ENCODE measurements around the gene ABL1.

Gene ABL1

DNA sequence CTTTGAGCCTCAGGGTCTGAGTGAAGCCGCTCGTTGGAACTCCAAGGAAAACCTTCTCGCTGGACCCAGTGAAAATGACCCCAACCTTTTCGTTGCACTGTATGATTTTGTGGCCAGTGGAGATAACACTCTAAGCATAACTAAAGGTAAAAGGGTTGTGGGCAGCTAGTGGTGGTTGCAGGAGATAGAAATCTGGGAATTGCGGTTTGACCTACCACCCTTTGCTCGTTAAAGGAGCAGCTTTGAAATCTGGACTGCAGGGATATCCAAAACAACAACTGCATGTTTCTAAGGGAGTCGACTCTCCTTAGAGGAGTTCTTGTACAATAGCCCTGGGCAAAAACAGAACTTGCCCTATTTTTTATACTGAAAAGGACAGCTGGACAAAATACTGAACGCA, 19.0 kb downstream of the ABL1 start:
- no peak for DNase-seq

DNA sequence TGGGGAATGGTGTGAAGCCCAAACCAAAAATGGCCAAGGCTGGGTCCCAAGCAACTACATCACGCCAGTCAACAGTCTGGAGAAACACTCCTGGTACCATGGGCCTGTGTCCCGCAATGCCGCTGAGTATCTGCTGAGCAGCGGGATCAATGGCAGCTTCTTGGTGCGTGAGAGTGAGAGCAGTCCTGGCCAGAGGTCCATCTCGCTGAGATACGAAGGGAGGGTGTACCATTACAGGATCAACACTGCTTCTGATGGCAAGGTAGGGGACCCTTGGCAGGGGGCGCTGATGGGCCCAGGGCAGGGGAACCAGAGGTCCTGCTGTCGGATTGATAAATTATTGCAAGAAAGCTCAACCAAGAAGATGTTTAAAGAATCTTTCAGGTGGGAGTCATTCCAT, 19.8 kb downstream of the ABL1 start:
- DNase-seq: no peak

DNA sequence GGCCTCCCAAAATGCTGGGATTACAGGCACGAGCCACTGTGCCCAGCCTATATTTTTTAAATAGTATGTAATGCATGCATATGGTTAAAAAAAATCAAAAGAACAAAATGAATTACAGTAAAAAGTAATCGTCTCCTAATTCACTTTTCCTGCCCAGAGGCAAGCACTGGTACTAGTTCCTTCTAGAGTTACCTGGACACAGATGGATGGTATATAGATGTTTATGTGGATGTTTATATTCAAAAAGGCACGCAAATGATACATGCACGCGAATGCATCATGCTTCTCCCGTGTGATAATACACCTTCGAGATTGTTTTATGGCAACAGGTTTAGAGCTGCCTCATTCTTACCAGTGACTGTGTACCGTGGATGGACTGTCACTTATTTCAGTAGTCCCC, 21.4 kb downstream of the ABL1 start:
- no peak for DNase-seq

DNA sequence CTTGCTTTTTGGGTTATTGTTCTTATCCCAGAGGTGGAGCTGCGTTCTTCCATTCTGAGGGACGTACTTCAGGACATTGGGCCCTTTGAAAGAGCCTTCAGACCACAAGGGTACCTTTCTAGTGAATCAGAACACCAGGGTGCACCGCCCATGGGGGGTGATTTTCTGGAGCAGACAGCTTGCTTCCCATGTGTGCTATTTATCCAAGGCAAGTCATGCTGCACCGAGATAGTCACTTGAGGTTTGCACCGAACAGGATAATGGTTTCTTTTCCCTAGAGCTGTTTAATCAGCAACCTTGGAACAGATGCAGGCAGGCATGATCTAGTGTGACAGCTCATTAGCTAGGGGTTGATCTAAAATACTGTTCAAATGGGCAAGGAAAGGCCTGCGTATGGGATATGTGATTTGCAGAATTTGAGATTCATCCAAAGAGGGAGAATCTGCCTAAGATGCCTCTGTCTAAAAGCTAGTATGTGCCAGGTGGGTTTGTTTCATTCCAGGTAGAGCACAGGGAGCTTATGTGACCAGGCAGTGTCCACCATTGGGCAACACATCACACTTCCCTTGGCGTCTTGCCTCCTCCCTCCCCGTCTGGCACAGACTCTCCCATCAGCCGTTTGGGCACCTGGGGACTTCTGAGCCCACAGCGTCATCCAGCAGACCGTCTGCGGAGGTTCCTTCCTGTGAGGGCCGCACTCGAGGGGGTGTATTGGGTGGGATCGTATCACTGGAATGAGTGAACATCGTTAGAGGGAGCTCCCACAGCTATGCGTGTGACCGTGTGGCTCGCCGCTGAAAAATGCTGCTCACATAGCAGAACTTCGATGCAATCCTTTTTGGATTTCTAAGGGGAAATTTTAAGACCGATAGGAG, 23.0 kb downstream of the ABL1 start:
- peak; percentile 86 for DNase-seq

DNA sequence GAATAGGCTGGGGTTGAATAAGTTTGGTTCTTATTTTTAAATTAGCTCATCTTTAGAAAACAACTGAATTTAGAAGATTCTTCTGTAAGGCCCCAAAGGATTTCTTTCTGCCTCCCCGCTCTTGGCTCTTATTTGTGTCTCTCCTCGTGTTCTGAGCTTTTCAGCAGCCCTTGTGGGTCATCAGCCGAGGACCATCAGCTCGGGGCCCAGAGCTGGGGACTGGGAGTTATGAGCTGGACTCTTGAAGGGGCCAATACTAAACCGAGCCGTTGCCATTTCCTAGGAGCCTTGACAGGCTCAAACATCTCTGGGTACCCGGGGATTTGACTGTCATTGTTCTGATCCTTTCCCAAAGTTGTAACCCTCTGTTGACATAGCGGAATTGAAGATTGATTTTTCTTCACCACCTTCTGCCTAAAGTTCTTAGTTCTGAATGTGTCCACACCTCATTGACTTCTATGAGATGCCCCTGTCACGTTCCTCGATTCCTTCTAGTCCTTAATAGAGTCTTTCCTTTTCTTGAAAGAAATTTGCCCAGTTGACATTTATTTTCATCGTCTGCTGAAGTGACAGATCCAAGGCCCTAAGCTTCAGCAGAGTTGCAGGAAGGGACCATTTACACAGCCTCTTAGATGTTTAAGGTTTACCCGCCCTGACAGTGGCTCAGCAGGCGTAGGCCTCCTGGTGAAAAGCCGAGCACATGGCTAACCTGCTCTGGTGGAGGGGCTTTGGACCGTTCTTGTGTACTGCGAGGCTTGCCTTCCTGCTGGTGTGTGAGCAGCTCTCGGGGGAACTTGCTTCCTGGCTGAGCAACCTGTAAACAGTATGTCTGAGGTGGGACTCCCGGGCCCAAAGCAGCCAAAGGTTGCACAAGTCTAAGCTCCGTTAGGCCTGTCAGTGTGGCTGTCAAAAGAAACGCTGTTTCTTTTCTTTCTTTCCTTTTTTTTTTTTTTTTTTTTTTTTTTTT, 24.0 kb downstream of the ABL1 start:
- DNase-seq: no peak

DNA sequence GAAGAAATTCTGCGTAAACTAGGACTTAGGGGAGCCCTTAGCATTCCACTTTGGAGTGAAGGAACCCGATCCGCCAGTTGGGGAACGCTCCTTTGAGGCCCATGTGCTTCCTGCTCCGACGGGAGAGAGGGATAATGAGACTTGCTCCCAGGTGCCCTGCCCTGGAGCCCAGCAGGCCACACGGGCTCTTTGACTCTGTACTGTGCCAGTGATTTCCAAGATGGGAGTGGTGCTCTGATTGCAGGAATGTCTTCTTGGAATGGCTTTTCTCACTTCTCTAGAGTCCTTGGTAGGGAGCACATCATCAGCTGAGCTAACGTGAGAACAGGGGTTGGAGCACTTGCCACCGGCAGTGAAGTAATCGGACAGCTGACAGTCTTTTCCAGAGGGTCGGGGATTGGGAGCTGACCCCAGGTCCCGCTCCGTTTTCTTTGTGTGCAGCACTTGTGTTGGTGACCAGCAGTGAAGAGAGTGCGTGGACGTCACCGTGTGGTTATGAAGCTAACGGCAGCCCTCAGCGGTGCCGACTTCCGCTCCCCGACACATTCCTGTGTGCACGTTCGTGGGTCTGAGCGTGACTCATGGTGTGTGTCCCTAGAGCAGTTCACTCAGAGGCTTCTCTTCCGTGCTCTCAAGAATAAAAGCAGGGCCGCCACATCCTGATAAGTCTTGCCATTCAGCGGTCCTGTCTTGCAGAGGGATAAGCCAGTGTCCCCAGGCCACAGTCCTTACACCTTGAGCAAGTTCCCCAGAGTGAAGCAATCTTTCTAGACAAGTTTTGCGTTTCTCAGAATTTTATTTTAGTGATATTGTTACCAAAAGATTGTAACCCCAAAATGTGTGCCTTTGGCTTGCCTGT, 25.6 kb downstream of the ABL1 start:
- DNase-seq: peak; percentile 90

DNA sequence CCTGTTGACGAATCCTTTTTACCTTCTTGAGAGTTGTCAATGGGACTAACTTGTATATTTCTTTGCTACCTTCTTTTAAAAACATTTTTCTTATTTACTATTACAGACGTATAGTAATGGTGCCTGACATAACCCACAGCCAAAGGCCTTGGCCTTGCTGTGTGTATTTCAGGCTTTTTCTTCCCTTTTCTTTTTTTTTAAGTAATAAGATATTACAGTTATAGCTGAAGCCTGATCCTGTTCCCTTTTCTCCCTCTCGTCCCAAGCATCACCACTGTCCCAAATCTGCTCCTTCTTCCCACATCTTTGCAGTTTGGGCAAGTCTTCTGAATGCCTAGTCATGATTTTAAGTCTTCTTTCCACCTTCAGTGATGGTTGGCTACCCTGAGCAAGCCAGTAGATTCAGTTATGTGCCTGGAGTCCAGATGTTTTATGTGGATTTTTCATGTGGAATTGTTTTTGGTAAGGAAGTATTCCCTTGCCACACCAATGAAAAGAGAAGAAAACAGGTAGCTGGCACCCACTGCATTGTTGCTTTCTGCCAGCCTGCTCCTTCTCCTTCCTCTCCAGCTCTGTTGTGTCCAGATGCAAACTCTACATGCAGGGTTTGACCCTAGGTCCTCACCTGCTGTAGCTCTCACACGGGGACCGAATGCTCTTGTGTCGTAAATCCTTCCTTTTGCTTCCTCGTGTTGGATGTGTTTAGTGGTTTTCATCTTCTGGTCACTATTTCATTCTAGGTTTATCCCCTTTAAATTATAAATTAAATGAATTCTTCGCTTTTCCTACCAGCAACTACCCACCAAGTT, 26.5 kb downstream of the ABL1 start:
- no peak for DNase-seq

DNA sequence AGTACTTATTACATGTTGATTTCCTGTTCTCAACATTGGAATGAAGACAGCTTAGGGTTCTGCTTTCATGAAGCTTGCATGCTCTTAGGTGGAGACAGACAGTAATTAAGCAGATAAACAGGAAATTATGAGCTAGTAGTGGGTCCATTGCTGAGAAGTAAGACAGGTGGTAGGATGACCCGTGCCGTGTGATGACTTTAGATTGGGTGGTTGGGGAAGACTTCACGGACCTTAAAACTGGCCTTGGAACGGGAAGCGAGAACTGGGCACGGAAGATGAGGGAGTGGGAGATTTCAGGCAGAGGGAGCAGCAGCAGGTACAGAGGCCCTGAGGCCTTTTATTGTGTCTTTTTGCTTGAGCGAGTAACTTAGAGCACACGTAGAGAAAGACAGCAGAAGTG, 27.2 kb downstream of the ABL1 start:
- no peak for DNase-seq

DNA sequence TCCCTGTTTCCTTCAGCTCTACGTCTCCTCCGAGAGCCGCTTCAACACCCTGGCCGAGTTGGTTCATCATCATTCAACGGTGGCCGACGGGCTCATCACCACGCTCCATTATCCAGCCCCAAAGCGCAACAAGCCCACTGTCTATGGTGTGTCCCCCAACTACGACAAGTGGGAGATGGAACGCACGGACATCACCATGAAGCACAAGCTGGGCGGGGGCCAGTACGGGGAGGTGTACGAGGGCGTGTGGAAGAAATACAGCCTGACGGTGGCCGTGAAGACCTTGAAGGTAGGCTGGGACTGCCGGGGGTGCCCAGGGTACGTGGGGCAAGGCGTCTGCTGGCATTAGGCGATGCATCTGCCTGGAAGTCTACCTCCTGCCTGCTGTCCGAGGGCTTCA, 27.7 kb downstream of the ABL1 start:
- DNase-seq: no peak

DNA sequence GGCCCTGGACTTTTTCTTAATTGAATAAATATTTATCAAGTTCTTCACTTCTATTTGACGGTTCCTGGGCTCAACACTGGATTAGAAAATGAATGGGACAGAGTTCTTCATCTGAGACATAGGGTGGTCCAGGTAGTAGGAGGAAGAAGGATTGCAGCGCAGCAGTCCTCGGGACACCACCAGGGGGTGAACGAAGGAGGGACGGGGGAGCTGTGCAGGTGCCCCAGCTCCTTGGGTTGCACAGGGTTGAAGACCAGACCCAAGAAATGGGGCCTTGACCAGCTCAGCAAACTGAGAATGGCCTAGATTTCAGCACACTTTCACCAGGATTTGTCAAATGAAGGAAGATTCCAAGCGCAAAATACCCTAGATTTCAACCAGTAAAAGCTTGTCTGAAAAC, 29.5 kb downstream of the ABL1 start:
- DNase-seq: no peak

DNA sequence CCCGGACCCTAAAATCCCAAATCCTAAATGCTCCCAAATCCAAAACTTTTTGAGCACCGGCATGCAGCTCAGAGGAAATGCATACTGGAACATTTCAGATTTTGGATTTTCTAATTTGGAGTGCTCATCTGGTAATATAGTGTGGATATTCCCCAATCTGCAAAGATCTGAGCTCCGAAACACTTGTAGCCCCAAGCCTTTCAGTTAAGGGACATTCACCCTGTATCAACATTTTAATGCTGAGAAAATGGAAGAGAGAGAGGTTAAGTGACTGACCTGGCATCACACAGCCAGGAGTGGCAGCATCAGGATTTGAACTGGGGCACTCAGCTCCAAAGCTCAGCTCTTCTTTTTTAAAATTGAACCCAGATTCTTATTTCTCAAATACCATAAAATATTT, 30.9 kb downstream of the ABL1 start:
- no peak for DNase-seq

DNA sequence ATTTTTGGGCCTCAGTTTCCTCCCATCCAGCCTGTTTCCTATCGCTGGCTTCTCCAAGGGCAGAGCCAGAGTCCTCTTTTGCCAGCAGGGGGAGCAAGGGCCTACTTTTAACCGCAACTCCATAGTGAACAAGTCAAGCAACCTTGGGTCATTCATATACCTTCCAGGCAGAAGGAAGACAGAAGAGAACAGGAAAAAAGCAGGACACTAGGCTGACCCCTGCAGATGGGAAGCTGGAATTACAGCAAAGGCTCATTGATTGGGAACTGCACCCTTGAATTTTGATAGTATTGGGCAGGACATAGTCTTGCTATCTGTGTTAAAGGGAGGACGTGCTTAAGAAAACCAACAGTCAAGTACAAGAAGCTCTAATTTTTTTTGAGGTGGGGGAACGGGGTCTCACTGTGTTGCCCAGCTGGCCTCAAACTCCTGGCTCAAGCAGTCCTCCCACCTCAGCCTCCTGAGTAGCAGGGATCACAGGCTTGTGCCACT, 31.5 kb downstream of the ABL1 start:
- DNase-seq: peak; percentile 91

DNA sequence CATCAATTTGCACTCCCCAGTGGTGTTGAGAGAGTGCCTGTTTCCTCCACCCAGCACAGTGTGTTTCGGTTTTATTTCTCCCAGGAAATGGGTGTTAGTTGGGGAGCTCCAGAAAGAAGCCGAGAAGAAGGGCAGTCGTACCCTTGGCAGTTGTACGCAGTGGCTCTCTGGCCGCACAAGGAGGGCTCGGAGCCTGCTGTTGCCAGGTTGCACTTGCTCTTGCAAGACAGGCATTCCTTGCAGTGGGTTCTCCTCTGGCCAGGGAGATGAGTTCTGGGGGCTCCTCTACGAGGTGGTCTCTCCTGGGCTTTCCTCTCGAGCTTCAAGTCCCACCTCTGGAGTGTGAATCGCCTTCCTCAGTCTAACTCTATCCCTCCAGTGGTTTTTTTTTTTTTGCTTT, 32.5 kb downstream of the ABL1 start:
- DNase-seq: no peak

DNA sequence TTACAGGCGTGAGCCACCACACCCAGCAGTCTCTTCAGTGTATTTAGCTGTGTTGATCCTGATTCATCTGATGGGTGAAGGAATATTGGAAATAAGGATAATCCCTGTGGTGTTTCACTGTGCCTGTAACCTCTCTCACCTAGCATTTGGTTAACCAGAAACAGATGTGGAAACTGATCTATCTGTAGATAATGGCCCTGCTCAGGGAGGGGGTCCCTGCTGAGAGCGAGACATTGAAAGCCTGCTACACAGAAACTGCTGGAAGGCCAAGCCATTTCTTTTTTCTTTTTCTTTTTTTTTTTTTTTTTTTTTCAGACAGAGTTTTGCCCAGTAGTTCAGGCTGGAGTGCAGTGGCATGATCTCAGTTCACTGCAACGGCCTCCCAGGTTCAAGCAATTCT, 33.2 kb downstream of the ABL1 start:
- DNase-seq: no peak

DNA sequence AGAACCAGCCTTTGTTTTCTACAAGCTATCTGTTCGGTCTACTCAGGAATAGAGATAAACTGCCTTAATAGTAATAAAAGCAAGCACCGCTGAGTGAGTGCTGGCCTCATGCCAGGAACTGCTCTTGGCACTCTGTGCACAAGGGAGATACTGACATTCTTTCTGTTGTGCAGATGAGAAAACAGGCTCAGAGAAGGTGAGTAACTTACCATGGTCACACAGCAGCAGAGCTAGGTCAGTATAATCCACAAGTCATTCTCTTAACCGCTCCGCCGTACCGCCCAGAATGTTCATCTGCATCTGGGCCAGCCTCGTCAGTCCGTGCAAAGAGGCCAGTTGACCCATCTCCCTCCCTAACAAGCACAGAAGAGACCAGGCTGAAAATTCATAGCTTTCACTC, 34.2 kb downstream of the ABL1 start:
- DNase-seq: peak; percentile 1

DNA sequence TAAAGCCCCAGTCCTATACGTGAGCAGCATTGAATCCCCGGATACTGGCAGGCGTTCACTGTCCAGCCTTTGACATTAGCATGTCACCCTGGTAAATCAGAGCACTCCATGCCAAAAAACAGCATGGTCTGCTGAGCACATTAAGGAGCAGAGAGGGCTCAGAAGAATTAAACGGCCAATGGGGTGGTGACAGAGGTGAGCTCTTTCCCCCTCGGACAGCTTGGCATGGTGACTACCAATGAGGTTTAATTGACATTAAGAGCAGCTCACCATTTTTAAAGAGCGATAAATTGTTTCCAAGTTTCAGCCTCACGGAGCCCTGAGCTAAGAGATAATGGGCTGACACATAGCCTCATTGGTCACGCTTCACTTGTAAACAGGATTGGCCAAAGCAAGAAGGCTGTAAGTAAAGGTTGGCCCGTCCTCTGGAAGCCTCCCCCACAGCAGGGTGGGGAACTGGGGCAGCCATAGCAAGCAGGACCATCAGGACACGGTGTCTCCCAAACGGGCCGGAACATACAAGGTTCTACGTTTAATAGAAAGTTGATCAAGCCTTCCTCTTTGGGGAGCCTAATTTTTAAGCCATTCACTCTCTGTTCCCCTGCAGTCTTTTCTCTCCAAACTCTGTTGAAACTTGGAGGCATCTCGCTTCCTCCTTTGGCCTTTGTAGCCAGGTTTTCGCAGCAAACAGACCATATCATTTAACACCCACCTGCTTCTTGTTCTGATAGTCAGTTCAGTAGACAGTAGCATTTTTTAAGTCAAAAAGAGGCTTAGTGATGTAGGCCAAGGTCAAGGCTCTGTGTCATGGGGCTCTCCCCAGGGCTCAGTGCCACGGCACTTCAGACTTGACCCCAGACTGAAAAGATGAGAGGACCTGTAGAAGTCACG, 35.7 kb downstream of the ABL1 start:
- peak; percentile 72 for DNase-seq

DNA sequence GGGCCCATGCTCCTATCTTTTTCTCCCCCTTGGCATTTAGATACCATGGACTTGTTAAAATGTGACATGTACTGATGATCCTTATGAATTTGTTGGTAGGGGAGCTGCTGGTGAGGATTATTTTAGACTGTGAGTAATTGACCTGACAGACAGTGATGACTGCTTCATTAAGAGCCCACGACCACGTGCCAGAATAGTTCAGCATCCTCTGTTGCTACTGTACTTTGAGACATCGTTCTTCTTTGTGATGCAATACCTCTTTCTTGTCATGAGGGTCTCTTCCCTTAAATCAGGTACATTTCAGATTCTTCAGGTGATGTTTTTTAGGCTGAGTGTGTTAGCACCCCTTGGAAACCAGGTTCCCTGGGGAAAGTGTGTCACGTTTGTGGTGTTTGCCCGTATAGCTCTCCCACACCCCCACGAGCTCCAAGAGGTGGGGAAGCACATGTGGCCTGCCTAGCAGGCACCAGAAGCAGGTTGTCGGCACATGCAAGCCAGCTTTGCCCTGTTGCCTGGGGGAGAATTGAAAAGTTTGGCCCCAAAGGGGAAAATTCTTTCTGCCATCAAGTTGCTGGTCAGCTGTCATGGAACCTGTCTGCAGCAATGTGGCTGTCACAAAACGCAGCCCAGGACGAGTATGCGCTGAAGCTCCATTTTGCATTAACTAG, 36.5 kb downstream of the ABL1 start:
- DNase-seq: no peak

DNA sequence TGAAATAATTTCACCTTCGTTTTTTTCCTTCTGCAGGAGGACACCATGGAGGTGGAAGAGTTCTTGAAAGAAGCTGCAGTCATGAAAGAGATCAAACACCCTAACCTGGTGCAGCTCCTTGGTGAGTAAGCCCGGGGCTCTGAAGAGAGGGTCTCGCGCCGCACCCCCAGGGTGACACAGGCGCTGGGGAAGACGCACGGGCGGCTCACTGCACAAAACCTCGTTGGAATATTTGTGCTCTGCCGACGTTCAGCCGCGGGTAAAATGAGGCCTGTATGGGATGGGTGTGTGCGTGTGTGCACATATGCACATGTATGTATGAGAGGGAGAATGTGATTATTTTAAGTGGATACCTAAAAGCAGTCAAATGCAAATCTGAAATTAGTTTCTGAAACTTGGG, 37.0 kb downstream of the ABL1 start:
- DNase-seq: no peak

DNA sequence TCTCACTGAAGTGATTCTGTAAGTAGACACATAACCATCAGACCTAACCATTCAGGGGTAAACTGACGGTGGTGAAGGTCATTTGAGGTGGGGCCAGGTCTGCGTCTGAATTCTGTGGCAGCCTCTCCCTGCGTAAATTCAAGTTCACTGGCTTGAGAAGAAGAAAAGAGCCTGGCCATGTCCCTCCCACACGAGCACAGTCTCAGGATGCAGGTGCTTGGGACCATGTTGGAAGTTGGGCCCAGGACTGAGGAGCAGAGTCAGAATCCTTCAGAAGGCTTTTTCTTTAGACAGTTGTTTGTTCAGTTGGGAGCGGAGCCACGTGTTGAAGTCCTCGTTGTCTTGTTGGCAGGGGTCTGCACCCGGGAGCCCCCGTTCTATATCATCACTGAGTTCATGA, 37.5 kb downstream of the ABL1 start:
- DNase-seq: no peak

DNA sequence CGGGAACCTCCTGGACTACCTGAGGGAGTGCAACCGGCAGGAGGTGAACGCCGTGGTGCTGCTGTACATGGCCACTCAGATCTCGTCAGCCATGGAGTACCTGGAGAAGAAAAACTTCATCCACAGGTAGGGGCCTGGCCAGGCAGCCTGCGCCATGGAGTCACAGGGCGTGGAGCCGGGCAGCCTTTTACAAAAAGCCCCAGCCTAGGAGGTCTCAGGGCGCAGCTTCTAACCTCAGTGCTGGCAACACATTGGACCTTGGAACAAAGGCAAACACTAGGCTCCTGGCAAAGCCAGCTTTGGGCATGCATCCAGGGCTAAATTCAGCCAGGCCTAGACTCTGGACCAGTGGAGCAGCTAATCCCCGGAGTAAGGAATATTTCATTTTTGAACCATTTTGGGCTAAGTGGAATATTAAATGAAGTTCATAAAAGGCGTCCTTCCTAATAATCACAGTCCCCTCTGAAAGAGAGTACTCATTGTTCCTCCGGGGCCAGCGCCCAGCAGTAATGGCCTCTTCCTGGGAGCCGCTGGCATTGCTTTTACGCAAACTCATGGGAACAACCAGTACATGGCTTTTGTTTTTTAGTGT, 38.0 kb downstream of the ABL1 start:
- no peak for DNase-seq

All from kidney glomerular epithelial cell (primary cell).